HEK293 (cell line): Measurements from ENCODE around the gene C6orf163.
"Not testable (repeated sequence)": the region's sequence is repeated elsewhere in the genome, so short reads cannot be mapped to it uniquely, and the experiment has no call there.

Experiments
- MYNN ChIP-seq: fragments of 450-650 bp; formaldehyde crosslinking; IDR thresholded peaks from 2 replicates; pipeline ENCODE4 v1.5.1; 2016; ENCODE audit warnings: missing biosample characterization, missing genetic modification characterization, borderline replicate concordance
- ZNF112 ChIP-seq: fragments of 450-650 bp; formaldehyde crosslinking; IDR thresholded peaks from 2 replicates; pipeline ENCODE4 v1.5.0; 2017; ENCODE audit warnings: missing biosample characterization, missing genetic modification characterization
- ZNF121 ChIP-seq: fragments of 450-650 bp; formaldehyde crosslinking; IDR thresholded peaks from 2 replicates; pipeline ENCODE4 v1.5.1; 2016; ENCODE audit warnings: missing biosample characterization, missing genetic modification characterization
- ZNF202 ChIP-seq: fragments of 450-650 bp; formaldehyde crosslinking; IDR thresholded peaks from 2 replicates; pipeline ENCODE4 v1.5.1; 2016; ENCODE audit warnings: missing biosample characterization, missing genetic modification characterization, borderline replicate concordance
- ZNF248 ChIP-seq: fragments of 450-650 bp; formaldehyde crosslinking; IDR thresholded peaks from 2 replicates; pipeline ENCODE4 v1.5.1; 2017; ENCODE audit warnings: missing biosample characterization, missing genetic modification characterization
- ZNF292 ChIP-seq: fragments of 450-650 bp; formaldehyde crosslinking; IDR thresholded peaks from 2 replicates; pipeline ENCODE4 v1.5.1; 2016; ENCODE audit warnings: low read depth, missing biosample characterization, missing genetic modification characterization, borderline replicate concordance
- ZNF548 ChIP-seq: fragments of 450-650 bp; formaldehyde crosslinking; IDR thresholded peaks from 2 replicates; pipeline ENCODE4 v1.5.1; 2016; ENCODE audit warnings: missing biosample characterization, missing genetic modification characterization
- ZNF560 ChIP-seq: fragments of 450-650 bp; formaldehyde crosslinking; IDR thresholded peaks from 2 replicates; pipeline ENCODE4 v1.5.1; 2017; ENCODE audit warnings: missing biosample characterization, missing genetic modification characterization, borderline replicate concordance
- ZNF585B ChIP-seq: fragments of 450-650 bp; formaldehyde crosslinking; IDR thresholded peaks from 2 replicates; pipeline ENCODE4 v1.5.1; 2016; ENCODE audit warnings: missing biosample characterization, missing genetic modification characterization
- TF ChIP-seq, protein P1 (sequence below): fragments of 450-650 bp; formaldehyde crosslinking; IDR thresholded peaks from 2 replicates; pipeline ENCODE4 v1.5.1; 2016; ENCODE audit warnings: missing biosample characterization, missing genetic modification characterization, borderline replicate concordance
- TF ChIP-seq, protein P2 (sequence below): fragments of 450-650 bp; formaldehyde crosslinking; IDR thresholded peaks from 2 replicates; pipeline ENCODE4 v1.5.1; 2016; ENCODE audit warnings: missing biosample characterization, missing genetic modification characterization
- TF ChIP-seq, protein P3 (sequence below): fragments of 450-650 bp; formaldehyde crosslinking; IDR thresholded peaks from 2 replicates; pipeline ENCODE4 v1.5.1; 2016; ENCODE audit warnings: missing biosample characterization, missing genetic modification characterization

DNA sequence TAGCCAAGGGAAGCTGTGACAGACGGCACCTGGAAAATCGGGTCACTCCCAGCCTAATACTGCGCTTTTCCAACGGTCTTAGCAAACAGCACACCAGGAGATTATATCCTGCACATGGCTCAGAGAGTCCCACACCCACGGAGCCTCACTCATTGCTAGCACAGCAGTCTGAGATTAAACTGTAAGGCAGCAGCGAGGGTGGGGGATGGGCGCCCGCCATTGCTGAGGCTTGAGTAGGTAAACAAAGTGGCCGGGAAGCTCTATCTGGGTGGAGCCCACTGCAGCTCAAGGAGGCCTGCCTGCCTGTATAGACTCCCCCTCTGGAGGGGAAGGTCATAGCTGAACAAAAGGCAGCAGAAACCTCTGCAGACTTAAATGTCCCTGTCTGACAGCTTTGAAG is 43.3 kb upstream of the C6orf163 start:
- not testable (repeated sequence) for TF ChIP-seq ZNF548 (tag by site-specific recombination); ZNF112 (tag by site-specific recombination); ZNF121 (tag by site-specific recombination); ZNF202 (tag by site-specific recombination); ZNF248 (tag by site-specific recombination); ZNF292 (tag by site-specific recombination); ZNF585B (tag by site-specific recombination); MYNN; ZNF560 (tag by site-specific recombination)
- TF ChIP-seq, protein P1, sequence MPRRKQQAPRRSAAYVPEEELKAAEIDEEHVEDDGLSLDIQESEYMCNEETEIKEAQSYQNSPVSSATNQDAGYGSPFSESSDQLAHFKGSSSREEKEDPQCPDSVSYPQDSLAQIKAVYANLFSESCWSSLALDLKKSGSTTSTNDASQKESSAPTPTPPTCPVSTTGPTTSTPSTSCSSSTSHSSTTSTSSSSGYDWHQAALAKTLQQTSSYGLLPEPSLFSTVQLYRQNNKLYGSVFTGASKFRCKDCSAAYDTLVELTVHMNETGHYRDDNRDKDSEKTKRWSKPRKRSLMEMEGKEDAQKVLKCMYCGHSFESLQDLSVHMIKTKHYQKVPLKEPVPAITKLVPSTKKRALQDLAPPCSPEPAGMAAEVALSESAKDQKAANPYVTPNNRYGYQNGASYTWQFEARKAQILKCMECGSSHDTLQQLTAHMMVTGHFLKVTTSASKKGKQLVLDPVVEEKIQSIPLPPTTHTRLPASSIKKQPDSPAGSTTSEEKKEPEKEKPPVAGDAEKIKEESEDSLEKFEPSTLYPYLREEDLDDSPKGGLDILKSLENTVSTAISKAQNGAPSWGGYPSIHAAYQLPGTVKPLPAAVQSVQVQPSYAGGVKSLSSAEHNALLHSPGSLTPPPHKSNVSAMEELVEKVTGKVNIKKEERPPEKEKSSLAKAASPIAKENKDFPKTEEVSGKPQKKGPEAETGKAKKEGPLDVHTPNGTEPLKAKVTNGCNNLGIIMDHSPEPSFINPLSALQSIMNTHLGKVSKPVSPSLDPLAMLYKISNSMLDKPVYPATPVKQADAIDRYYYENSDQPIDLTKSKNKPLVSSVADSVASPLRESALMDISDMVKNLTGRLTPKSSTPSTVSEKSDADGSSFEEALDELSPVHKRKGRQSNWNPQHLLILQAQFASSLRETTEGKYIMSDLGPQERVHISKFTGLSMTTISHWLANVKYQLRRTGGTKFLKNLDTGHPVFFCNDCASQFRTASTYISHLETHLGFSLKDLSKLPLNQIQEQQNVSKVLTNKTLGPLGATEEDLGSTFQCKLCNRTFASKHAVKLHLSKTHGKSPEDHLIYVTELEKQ: not testable (repeated sequence)
- TF ChIP-seq, protein P2, sequence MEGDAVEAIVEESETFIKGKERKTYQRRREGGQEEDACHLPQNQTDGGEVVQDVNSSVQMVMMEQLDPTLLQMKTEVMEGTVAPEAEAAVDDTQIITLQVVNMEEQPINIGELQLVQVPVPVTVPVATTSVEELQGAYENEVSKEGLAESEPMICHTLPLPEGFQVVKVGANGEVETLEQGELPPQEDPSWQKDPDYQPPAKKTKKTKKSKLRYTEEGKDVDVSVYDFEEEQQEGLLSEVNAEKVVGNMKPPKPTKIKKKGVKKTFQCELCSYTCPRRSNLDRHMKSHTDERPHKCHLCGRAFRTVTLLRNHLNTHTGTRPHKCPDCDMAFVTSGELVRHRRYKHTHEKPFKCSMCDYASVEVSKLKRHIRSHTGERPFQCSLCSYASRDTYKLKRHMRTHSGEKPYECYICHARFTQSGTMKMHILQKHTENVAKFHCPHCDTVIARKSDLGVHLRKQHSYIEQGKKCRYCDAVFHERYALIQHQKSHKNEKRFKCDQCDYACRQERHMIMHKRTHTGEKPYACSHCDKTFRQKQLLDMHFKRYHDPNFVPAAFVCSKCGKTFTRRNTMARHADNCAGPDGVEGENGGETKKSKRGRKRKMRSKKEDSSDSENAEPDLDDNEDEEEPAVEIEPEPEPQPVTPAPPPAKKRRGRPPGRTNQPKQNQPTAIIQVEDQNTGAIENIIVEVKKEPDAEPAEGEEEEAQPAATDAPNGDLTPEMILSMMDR (tag by site-specific recombination): not testable (repeated sequence)
- TF ChIP-seq, protein P3, sequence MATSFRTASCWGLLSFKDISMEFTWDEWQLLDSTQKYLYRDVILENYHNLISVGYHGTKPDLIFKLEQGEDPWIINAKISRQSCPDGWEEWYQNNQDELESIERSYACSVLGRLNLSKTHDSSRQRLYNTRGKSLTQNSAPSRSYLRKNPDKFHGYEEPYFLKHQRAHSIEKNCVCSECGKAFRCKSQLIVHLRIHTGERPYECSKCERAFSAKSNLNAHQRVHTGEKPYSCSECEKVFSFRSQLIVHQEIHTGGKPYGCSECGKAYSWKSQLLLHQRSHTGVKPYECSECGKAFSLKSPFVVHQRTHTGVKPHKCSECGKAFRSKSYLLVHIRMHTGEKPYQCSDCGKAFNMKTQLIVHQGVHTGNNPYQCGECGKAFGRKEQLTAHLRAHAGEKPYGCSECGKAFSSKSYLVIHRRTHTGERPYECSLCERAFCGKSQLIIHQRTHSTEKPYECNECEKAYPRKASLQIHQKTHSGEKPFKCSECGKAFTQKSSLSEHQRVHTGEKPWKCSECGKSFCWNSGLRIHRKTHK (tag by site-specific recombination): not testable (repeated sequence)
